C4-2B (cell line): ENCODE data around the gene MIS18A.

Experiments used
- H3K27ac ChIP-seq: fragments of 450-650 bp; 2 replicates; pipeline ENCODE4 v1.5.1; 2017
- CTCF ChIP-seq: fragments of 450-650 bp; conservative IDR thresholded peaks from 2 replicates; pipeline ENCODE4 v1.5.1; 2017; ENCODE audit warnings: mild to moderate bottlenecking
- ZFX ChIP-seq: fragments of 450-650 bp; IDR thresholded peaks from 2 replicates; pipeline ENCODE4 v1.6.1; 2017

Gene MIS18A

GRCh38 chr21:32303385-32303784 is 24.5 kb upstream of the MIS18A start:
- TF ChIP-seq CTCF (no peak), ZFX (no peak)
- no peak overlapping the region for H3K27ac ChIP-seq

- TF ChIP-seq CTCF: no peak
- TF ChIP-seq ZFX: no peak
Measured at GRCh38 chr21:32302560-32302959, 23.7 kb upstream of the MIS18A start.

GRCh38 chr21:32301596-32301995 is 22.7 kb upstream of the MIS18A start:
- TF ChIP-seq CTCF (no peak), ZFX (no peak)
- no peak overlapping the region for H3K27ac ChIP-seq

More at GRCh38 chr21:32302560-32302959, 23.7 kb upstream of the MIS18A start:
- no peak overlapping the region for H3K27ac ChIP-seq

- TF ChIP-seq ZFX: no peak
- no peak for TF ChIP-seq CTCF
- no peak overlapping the region for H3K27ac ChIP-seq
Measured at GRCh38 chr21:32300117-32300681, 21.4 kb upstream of the MIS18A start.

GRCh38 chr21:32299695-32300094 is 20.8 kb upstream of the MIS18A start:
- no peak overlapping the region for H3K27ac ChIP-seq
- no peak for TF ChIP-seq ZFX
- TF ChIP-seq CTCF: no peak

GRCh38 chr21:32298658-32299081 is 19.8 kb upstream of the MIS18A start, which contains the start of gene MRAP:
Gene MRAP (plus strand): TSS chr21:32298855. CDS start chr21:32298972, 117 bp downstream.
- no peak within 1 kb of the TSS for H3K27ac ChIP-seq
- TF ChIP-seq CTCF: no peak
- TF ChIP-seq ZFX: no peak

- TF ChIP-seq ZFX (no peak), CTCF (no peak)
- no peak overlapping the region for H3K27ac ChIP-seq
Measured at GRCh38 chr21:32298148-32298559, 19.3 kb upstream of the MIS18A start.
